ENCODE results near the gene SRP14.

GRCh38 chr15:40080104-40080503, 41.1 kb upstream of the SRP14 start:
- TF ChIP-seq CTCF (IDR thresholded peaks at IDR 0.05) (no peak), POLR2A (IDR thresholded peaks at IDR 0.05) (no peak)
